HL-60 (cell line): ENCODE measurements around the gene HUS1B.

Experiments used
- DNase-seq, 2 experiments: peaks; one replicate each; pipeline ENCODE4 v3.0.0-alpha.2; 2010 to 2020; ENCODE audit warnings: low read depth in 1 of 2, low spot score in 1 of 2
- H3K27ac ChIP-seq: fragments of 250-450 bp; sonication (Bioruptor Pico); replicated peaks from 2 replicates; pipeline ENCODE4 v1.5.1; 2020; ENCODE audit warnings: mild to moderate bottlenecking, moderate library complexity
- H3K27me3 ChIP-seq: fragments of 250-450 bp; sonication (Bioruptor Pico); 2 replicates; pipeline ENCODE4 v1.5.1; 2021; ENCODE audit warnings: mild to moderate bottlenecking, moderate library complexity; ENCODE audit not compliant: insufficient read depth, poor library complexity, severe bottlenecking
- H3K4me3 ChIP-seq: replicated peaks from 2 replicates; pipeline ENCODE4 v1.5.1; 2011; ENCODE audit warnings: mild to moderate bottlenecking, control low read depth, low read length; ENCODE audit not compliant: insufficient read depth
- CTCF ChIP-seq: IDR thresholded peaks from one replicate; pipeline ENCODE4 v1.5.1; 2011; ENCODE audit warnings: low read length, control low read depth, inconsistent platforms; ENCODE audit not compliant: insufficient read depth
- GABPA ChIP-seq: IDR thresholded peaks from 2 replicates; pipeline ENCODE4 v1.6.1; 2012; ENCODE audit warnings: low read depth
- POLR2AphosphoS5 ChIP-seq: IDR thresholded peaks from 2 replicates; pipeline ENCODE4 v1.6.1; 2012; ENCODE audit warnings: low read depth
- REST ChIP-seq: IDR thresholded peaks from 2 replicates; pipeline ENCODE4 v1.6.1; 2012; ENCODE audit warnings: low read depth; ENCODE audit not compliant: insufficient replicate concordance
- SPI1 ChIP-seq: IDR thresholded peaks from 2 replicates; pipeline ENCODE4 v1.6.1; 2012; ENCODE audit warnings: low read depth, mild to moderate bottlenecking, borderline replicate concordance

The HUS1B gene

GRCh38 chr6:678520-678919 is 21.6 kb upstream of the HUS1B start:
- Histone ChIP-seq H3K27me3 (no peaks in the 10 kb centered on the region), H3K27ac (no peak overlapping the region), H3K4me3 (no peak overlapping the region)
- DNase-seq: no peak
- TF ChIP-seq POLR2AphosphoS5 (no peak), SPI1 (no peak), CTCF (no peak), GABPA (no peak), REST (no peak)

- no peak overlapping the region for H3K27ac ChIP-seq
- no peak for DNase-seq
- no peak overlapping the region for H3K4me3 ChIP-seq
- TF ChIP-seq POLR2AphosphoS5 (no peak), REST (no peak), SPI1 (no peak), GABPA (no peak), CTCF (no peak)
- no peaks in the 10 kb centered on the region for H3K27me3 ChIP-seq
Observed at GRCh38 chr6:677919-678318, 21.0 kb upstream of the HUS1B start.

GRCh38 chr6:674956-675355 is 18.1 kb upstream of the HUS1B start:
- no peak for DNase-seq
- Histone ChIP-seq H3K27ac (no peak overlapping the region), H3K27me3 (no peaks in the 10 kb centered on the region), H3K4me3 (no peak overlapping the region)
- TF ChIP-seq CTCF (no peak), GABPA (no peak), SPI1 (no peak), POLR2AphosphoS5 (no peak), REST (no peak)
